Colonic mucosa (tissue), 4 donors: Measurements from ENCODE around the gene LCP2. TPM values are rescaled to one million over a fixed set of nuclear protein-coding genes. Genes with fewer than 3 reads are reported as not detected.

Experiments
- DNase-seq: peaks from one replicate; pipeline ENCODE4 v3.0.0-alpha.2; 2020
- H3K27ac ChIP-seq: fragments of 200-600 bp; one replicate; pipeline ENCODE4 v1.8.0; 2021
- H3K27me3 ChIP-seq: fragments of 200-600 bp; one replicate; pipeline ENCODE4 v1.8.0; 2021
- H3K36me3 ChIP-seq: fragments of 200-600 bp; one replicate; pipeline ENCODE4 v1.8.0; 2021
- H3K4me1 ChIP-seq: fragments of 200-600 bp; one replicate; pipeline ENCODE4 v1.8.0; 2021; ENCODE audit warnings: mild to moderate bottlenecking
- H3K4me3 ChIP-seq: fragments of 200-600 bp; one replicate; pipeline ENCODE4 v1.8.0; 2021
- H3K9ac ChIP-seq, 2 donors: one replicate each; pipeline ENCODE4 v1.7.0; 2013; ENCODE audit warnings: control low read depth in 2 of 2, low read depth in 2 of 2, low read length in 2 of 2
- H3K9me3 ChIP-seq: fragments of 200-600 bp; one replicate; pipeline ENCODE4 v1.8.0; 2021
- intact Hi-C: fragments of 100-400 bp; cut with DNase I; formaldehyde crosslinking; loops from one replicate; pipeline ENCODE4 v1.14.1; 2022
- total RNA-seq, 2 donors: library from RNA; stranded (reverse); fragmentation: NEBNext Ultra II Directional in 1 of 2; extraction: Animal tissue kit (Norgen Biotek cat#: 25700) in 1 of 2; gene quantifications; one replicate each; pipeline ENCODE4 v1.2.1, GENCODE V29; 2021
- TF ChIP-seq, protein P1 (sequence below): fragments of 200-600 bp; IDR thresholded peaks from one replicate; pipeline ENCODE4 v1.8.0; 2022; ENCODE audit warnings: antibody characterized with exemption, mild to moderate bottlenecking
- donor health status: healthy.
- donor health status: DM: no; HTN: no; CAD: no.
- donor health status: DM: no; HTN: no; CAD: no.

The LCP2 gene
- total RNA-seq, 2 donors from 2014 or later: 8.0 to 13.4 TPM

DNA sequence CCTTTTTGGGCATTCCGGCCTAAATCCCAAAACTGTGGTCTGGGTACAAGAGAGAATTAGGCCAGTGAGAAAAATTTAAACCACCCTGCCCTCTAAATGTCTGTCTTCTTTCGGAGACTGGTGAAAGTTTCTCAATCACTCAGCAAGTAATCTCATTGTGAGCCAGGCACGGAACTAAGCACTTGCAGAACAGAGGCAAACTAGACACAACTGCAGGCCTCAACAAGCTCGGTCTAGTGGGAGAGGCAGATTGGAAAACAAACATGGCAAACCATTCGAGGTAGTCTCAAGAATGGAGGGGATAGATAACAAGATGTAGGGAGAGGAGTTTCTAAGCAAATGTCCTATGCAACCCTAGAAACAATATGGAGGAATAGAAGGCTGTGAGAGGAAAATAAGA is 73.7 kb downstream of the LCP2 start:
- no peaks in the 10 kb centered on the region for H3K9me3 ChIP-seq
- TF ChIP-seq, protein P1, sequence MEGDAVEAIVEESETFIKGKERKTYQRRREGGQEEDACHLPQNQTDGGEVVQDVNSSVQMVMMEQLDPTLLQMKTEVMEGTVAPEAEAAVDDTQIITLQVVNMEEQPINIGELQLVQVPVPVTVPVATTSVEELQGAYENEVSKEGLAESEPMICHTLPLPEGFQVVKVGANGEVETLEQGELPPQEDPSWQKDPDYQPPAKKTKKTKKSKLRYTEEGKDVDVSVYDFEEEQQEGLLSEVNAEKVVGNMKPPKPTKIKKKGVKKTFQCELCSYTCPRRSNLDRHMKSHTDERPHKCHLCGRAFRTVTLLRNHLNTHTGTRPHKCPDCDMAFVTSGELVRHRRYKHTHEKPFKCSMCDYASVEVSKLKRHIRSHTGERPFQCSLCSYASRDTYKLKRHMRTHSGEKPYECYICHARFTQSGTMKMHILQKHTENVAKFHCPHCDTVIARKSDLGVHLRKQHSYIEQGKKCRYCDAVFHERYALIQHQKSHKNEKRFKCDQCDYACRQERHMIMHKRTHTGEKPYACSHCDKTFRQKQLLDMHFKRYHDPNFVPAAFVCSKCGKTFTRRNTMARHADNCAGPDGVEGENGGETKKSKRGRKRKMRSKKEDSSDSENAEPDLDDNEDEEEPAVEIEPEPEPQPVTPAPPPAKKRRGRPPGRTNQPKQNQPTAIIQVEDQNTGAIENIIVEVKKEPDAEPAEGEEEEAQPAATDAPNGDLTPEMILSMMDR: no peak
- intact Hi-C loops: no loop called here
- DNase-seq: no peak
- no peak overlapping the region for H3K9ac ChIP-seq
- no peaks in the 10 kb centered on the region for H3K27me3 ChIP-seq
- H3K36me3 ChIP-seq: no peaks in the 10 kb centered on the region
- H3K4me3 ChIP-seq: no peak overlapping the region
- no peaks in the 10 kb centered on the region for H3K4me1 ChIP-seq
- H3K27ac ChIP-seq: no peak overlapping the region

DNA sequence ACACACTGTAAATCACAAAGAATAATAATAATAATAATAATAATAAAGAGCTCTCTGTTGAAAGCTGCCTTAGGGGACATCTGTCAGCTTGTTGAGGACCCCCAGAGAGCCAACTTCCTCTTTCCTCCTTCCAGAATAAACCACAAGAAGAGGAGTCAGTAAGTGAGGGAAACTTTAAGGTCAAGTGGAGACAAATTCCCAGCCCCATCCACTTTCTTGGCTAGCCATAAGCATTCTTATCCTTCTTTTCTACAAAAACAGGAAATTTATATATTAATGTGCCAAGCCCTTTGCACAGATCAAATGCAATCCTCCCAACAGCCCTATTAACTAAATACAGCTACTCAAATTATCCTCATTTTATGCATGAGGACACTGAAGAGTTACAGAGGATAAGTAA is 74.2 kb downstream of the LCP2 start:
- no peak overlapping the region for H3K4me3 ChIP-seq
- no peak for DNase-seq
- no peaks in the 10 kb centered on the region for H3K27me3 ChIP-seq
- no peaks in the 10 kb centered on the region for H3K4me1 ChIP-seq
- H3K36me3 ChIP-seq: no peaks in the 10 kb centered on the region
- no peaks in the 10 kb centered on the region for H3K9me3 ChIP-seq
- H3K9ac ChIP-seq: no peak overlapping the region
- H3K27ac ChIP-seq: no peak overlapping the region
- TF ChIP-seq, protein P1: no peak
- intact Hi-C loops: no loop called here

DNA sequence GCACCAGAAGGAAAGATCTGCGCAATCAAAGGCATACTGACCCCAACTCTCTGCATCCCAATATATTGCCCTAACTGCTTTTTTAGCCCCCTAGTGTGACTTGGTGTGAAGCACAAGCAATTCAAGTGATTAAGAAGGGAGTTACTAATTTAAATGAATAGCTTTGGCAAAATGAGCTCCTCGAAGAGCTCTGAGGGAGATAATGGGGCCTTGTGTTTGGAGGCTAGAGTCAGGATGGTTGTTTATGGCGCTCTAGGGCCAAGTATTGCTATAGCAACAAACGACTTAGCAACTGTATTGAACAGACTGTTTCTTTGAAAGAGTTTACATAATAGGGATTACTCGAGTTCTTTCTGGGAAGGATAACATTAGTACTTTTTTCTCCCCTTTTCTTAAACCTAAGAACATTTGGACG is 76.2 kb downstream of the LCP2 start:
- Histone ChIP-seq H3K27me3 (no peaks in the 10 kb centered on the region), H3K4me3 (no peak overlapping the region), H3K27ac (no peak overlapping the region), H3K36me3 (no peaks in the 10 kb centered on the region), H3K9me3 (no peaks in the 10 kb centered on the region), H3K9ac (no peak overlapping the region), H3K4me1 (no peaks in the 10 kb centered on the region)
- DNase-seq: no peak
- intact Hi-C loops: no loop called here
- TF ChIP-seq, protein P1: no peak

DNA sequence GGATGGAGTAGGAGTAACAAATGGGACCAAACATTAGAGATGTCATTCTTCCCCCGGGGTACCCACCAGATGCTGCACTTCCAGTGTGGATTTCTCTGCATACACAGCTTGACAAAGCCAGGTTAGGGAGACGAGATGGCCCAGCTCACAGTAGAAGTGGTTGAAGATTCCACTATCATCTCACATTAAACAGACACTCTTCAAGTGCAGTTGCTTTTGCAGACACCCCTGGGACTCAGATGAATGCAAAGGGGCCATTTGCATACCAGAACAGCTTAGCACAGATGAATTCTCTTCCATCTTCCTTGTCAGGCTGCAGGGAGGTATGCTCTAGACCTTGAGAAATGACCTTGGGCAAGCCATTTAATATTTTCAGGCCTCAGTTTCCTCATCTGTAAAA is 77.4 kb downstream of the LCP2 start:
- intact Hi-C loops: no loop called here
- Histone ChIP-seq H3K36me3 (no peaks in the 10 kb centered on the region), H3K27me3 (no peaks in the 10 kb centered on the region), H3K9ac (no peak overlapping the region), H3K9me3 (no peaks in the 10 kb centered on the region), H3K27ac (no peak overlapping the region), H3K4me1 (no peaks in the 10 kb centered on the region), H3K4me3 (no peak overlapping the region)
- DNase-seq: no peak
- TF ChIP-seq, protein P1: no peak

DNA sequence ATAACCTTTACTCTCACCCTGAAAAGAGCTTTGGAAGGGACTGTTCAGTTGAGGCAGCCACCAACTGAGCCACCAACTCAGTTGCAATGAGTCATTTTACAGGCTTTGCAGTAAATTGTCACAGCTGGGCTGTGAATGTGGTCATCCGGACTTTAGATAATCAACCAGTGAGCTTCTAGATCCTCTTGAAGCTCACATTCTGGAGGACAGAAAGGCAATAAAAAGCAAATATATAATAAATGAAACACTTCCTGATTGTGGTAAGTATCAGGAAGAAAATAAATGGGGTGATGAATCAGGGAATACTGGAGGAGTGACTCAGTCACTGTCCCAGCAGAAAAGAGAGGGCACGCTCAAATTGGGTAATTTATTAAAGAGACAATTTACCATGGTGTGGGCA is 78.0 kb downstream of the LCP2 start:
- Histone ChIP-seq H3K9me3 (no peaks in the 10 kb centered on the region), H3K27ac (no peak overlapping the region), H3K4me3 (no peak overlapping the region), H3K9ac (no peak overlapping the region), H3K27me3 (no peaks in the 10 kb centered on the region), H3K4me1 (no peaks in the 10 kb centered on the region), H3K36me3 (no peaks in the 10 kb centered on the region)
- DNase-seq: no peak
- intact Hi-C loops: no loop called here
- TF ChIP-seq, protein P1: no peak

DNA sequence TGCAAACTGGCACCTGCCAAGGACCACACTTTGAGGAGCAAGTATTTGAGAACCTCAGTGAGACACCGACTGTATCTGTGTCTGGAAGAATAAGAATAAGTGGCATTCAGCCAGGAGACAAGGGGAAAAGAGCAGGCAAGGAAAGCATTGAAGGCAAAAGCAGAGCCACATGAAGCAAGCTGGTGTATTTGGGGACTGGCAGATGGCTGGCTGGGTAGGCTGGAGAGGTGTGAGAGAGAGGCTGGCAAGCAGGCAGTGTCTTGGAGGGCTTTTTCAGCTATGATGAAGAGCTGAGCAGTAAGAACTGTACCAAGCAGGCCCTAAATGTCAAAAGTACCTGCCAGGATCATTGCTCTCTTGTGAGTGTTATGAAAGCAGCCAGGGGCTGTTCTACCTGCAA is 78.9 kb downstream of the LCP2 start:
- H3K36me3 ChIP-seq: no peaks in the 10 kb centered on the region
- DNase-seq: no peak
- no peak overlapping the region for H3K4me3 ChIP-seq
- intact Hi-C loops: no loop called here
- no peak overlapping the region for H3K27ac ChIP-seq
- H3K9me3 ChIP-seq: no peaks in the 10 kb centered on the region
- H3K9ac ChIP-seq: no peak overlapping the region
- H3K27me3 ChIP-seq: no peaks in the 10 kb centered on the region
- no peaks in the 10 kb centered on the region for H3K4me1 ChIP-seq
- TF ChIP-seq, protein P1: no peak
